IMR-90 (cell line): Measurements from ENCODE around the gene SSU72.

ENCODE experiments used
- BHLHE40 ChIP-seq: fragments of 150-350 bp; IDR thresholded peaks from 2 replicates; pipeline ENCODE4 v1.6.1; 2016; ENCODE audit warnings: mild to moderate bottlenecking, low read depth, low read length
- CEBPB ChIP-seq: IDR thresholded peaks from 2 replicates; pipeline ENCODE4 v1.6.1; 2012; ENCODE audit warnings: low read depth, low read length, improper control_type of control experiment
- CHD1 ChIP-seq: IDR thresholded peaks from 2 replicates; pipeline ENCODE4 v1.6.1; 2012; ENCODE audit warnings: low read depth, low read length, improper control_type of control experiment
- CTCF ChIP-seq: conservative IDR thresholded peaks from 2 replicates; pipeline ENCODE4 v1.5.1; 2012; ENCODE audit warnings: mild to moderate bottlenecking, low read depth, low read length, improper control_type of control experiment
- FOS ChIP-seq: fragments of 150-350 bp; IDR thresholded peaks from 2 replicates; pipeline ENCODE4 v1.6.1; 2016; ENCODE audit warnings: low read depth, low read length
- MAFK ChIP-seq: IDR thresholded peaks from 2 replicates; pipeline ENCODE4 v1.6.1; 2012; ENCODE audit warnings: low read depth, low read length, improper control_type of control experiment
- MAZ ChIP-seq: IDR thresholded peaks from 2 replicates; pipeline ENCODE4 v1.6.1; 2012; ENCODE audit warnings: low read depth, mild to moderate bottlenecking, low read length, improper control_type of control experiment, moderate library complexity, borderline replicate concordance
- MXI1 ChIP-seq: IDR thresholded peaks from 2 replicates; pipeline ENCODE4 v1.6.1; 2012; ENCODE audit warnings: low read depth, mild to moderate bottlenecking, low read length, moderate library complexity, borderline replicate concordance
- POLR2A ChIP-seq: IDR thresholded peaks from 2 replicates; pipeline ENCODE4 v1.6.1; 2012; ENCODE audit warnings: mild to moderate bottlenecking, low read depth, low read length
- RFX5 ChIP-seq: IDR thresholded peaks from 2 replicates; pipeline ENCODE4 v1.8.0; 2012; ENCODE audit warnings: low read depth, mild to moderate bottlenecking, low read length, moderate library complexity
- SMC3 ChIP-seq: fragments of 150-350 bp; IDR thresholded peaks from 2 replicates; pipeline ENCODE4 v1.6.1; 2016; ENCODE audit warnings: low read depth, mild to moderate bottlenecking, antibody characterized with exemption, low read length, moderate library complexity
- USF2 ChIP-seq: fragments of 150-350 bp; IDR thresholded peaks from 2 replicates; pipeline ENCODE4 v1.6.1; 2017; ENCODE audit warnings: mild to moderate bottlenecking, antibody characterized with exemption, low read length, low read depth

- TF ChIP-seq CTCF, result no peak
- no peak for TF ChIP-seq POLR2A
- no peak for TF ChIP-seq CEBPB
- no peak for TF ChIP-seq MAZ
- no peak for TF ChIP-seq FOS
- no peak for TF ChIP-seq BHLHE40
- TF ChIP-seq RFX5, result no peak
- no peak for TF ChIP-seq USF2
- no peak for TF ChIP-seq MXI1
- TF ChIP-seq SMC3, result no peak
- no peak for TF ChIP-seq CHD1
- TF ChIP-seq MAFK, result no peak
Measured at GRCh38 chr1:1593834-1594601, 19.4 kb upstream of the SSU72 start.
